NCI-H446 (cell line): ENCODE measurements around the gene EXOSC1.
"Not testable (repeated sequence)": the region's sequence is repeated elsewhere in the genome, so short reads cannot be mapped to it uniquely, and the experiment has no call there.

Experiments used
- DNase-seq, 2 experiments: peaks; one replicate each; lab custom pipeline; 2025; lab: John Stamatoyannopoulos, UW

Gene EXOSC1

DNA sequence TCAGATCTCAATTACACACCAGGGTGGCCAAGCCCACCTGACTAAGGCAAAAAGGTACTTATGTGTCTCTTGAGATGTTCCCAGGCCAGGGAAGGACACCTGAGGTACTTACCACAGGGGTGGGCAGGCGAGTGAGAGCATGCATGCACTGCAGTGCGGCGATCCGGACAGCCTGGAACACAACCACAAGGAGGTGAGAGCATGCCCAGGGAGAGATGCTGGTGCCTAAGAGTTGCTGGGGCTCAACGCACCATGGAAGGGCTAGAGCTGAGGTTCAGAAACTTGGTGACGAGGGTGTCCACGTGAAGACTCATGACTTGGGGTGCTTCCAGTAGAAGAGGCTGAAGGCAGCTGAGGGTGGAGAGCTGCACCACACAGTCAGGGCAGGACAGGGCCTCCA is 13.3 kb upstream of the EXOSC1 start:
- DNase-seq, result no peak

DNA sequence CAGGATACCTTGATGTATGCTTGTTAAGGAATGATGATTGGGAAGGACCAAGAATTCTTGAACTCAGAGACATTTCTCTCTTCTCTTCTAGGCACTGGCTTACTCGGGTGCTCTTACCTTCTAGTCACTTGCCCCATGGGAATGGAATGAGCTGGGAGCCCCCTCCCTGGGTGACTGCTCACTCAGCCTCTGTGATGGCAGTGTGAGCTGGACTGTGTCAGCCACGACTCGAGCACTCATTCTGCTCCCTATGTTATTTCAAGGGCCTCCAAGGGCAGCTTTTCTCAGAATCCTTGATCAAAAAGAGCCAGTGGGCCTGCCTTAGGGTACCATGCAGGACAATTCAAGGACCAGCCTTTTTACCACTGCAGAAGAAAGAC is 10.9 kb upstream of the EXOSC1 start:
- DNase-seq, result no peak

DNA sequence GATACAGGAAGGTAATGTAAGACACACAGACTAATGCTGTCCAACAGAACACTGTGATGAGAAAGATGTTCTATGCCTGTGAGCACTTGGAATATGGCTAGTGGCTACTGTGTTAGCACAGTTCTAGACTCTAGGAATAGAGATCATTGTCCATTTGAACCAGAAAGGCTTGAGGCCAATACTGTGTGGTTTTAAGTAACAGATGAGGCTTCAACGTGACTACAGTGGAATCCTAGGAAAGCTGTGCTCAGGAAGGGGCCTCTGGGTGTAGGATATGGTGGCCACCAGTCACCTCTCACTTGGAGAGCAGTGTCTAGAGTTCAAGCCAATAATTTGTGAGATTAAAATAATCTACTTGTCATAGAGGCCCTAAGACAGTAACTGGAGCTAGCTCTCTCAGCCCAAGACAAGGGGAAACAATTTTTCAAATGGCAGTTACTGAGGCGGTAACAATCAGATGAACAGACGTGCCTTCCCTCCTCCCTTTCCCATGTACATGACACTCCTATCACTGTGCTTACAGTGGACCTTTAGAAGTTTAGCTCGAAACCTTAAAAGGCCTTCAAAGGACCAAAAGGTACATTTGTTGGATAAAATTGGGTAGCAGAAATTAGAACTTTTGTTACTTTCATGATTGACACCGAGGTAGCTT is 10.4 kb upstream of the EXOSC1 start:
- DNase-seq, result no peak

DNA sequence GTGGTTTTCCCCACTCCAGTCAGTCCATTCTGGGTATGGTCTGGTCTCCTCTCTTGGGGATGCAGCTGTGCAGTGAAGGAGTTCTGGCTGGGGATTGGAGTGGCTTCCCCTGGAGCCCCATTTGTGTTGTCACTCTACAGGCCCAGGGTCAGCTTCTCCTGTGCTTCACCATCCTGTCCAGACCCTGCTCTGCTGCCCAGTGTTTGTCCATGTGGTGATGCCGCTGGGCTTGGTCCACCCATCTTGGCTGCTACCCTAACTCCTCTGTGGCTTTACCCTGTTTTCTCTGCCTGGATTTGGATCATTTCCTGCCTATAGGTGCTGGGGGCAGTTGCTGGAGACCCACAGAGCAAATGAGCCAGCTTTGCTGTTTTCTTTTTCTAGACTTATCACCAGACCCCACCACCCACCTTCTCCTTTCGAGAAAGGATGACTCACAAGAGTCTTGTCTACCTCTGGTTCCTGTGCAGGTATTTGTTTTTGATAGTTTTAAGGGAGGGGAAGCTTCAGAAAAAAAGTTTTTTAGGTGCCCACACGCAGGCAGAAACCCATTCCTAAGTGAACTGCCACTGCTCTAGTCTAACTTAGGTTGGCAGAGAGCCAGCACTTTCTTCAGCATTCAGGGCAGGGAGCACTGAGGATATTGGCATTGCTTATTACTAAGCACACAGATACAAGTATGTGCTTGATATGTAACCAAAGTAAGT is 8.7 kb upstream of the EXOSC1 start:
- DNase-seq, result no peak

GRCh38 chr10:97452352-97452751 is 6.5 kb upstream of the EXOSC1 start:
- DNase-seq, result no peak

DNA sequence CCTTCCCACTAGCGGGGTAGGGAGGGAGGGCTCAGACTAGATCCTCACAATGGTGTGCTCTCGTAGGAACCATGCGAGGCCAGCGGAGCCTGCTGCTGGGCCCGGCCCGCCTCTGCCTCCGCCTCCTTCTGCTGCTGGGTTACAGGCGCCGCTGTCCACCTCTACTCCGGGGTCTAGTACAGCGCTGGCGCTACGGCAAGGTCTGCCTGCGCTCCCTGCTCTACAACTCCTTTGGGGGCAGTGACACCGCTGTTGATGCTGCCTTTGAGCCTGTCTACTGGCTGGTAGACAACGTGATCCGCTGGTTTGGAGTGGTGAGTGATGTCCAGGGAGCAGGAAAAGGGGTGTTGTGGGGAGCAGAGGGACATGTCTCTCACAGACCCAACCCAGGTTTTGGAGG is 5.8 kb upstream of the EXOSC1 start:
- DNase-seq, result no peak

DNA sequence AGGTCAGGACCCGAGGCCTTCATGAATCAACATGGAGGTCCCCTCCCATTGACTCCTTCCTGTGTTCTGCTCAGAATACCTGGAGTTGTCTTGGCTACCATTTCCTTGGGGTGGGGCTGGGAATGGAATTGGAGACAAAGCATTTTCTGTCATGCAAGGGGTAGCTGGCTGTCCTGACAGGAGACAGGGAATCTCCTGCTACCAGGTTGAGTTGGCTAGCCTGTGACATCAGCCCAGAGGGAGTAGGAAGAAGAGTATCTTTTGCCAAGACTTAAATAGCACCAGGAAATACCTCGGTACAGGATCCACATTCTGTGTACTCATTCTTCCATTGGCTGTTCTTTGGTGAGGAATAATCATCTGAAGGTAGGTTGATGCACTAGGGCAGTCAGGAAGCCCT is 5.0 kb upstream of the EXOSC1 start:
- no peak for DNase-seq

- DNase-seq, result no peak
Observed at GRCh38 chr10:97445357-97445721, 467 bp downstream of the EXOSC1 start.

DNA sequence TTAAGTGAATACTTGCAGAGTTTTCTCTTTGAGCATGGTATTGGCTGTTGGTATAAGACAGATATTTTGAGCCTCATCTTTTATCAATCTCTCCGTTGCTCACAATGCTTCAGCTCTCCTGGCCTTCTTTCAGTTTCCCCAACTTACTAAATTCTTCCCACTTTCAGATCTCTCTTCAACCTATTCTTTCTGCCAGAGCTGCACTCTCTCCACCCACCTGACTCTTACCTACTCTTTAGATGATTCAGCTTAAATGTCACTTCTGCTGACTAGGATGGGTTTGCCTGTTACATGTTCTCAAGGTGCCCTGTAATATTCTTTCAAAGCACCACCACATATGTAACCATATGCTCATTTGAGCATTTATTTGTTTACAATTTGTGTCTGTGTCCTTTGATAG is 1.6 kb downstream of the EXOSC1 start:
- DNase-seq, result no peak

DNA sequence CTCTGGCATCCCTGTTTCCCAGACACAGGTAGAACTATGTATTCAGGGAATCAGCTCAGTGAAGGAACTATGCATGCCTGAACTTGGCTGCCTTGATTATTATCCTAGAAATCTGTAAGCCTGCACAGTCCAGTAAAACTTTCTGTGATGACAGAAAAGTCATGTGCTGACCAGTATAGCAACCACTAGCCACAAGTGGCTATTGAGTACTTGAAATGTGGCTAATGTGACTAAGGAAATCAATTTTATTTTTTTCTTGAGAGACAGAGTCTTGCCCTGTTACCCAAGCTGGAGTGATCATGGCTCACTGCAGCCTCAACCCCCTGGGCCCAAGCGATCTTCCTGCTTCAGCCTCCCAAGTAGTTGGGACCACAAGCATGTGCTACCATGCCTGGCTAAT is 3.5 kb downstream of the EXOSC1 start:
- no peak for DNase-seq

DNA sequence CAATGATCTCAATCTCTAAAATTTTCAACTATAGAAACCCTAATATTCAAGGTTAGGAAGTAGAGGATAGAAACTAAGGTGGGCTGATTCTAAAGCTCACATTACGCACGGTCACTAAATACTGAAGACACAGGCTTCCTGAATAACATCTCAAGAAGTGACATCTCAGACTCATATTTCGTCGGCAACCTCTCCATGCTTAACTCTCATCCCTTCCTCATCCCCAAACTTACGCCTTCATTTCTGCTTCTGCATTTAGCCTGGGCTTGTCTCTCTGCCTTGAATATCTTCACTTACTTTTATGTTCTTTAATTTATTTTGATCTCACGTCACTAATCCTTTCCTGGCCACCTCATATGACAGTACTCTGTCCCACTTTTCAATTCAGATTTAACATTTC is 10.6 kb downstream of the EXOSC1 start:
- no peak for DNase-seq

DNA sequence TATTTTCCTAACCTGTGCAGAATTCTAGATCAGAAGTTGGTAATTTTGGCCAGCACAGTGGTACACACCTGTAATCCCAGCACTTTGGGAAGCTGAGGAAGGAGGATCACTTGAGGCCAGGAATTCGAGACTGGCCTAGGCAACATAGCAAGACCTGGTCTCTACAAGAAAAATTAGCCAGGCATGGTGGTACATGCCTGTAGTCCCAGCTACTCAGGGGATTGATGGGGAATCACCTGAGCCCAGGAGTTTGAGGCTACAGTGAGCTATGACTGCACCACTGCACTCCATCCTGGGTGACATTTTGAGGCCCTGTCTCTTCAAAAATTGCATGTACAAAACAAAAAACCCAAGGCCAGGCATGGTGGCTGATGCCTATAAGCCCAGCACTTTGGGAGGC is 11.2 kb downstream of the EXOSC1 start:
- DNase-seq, result no peak

DNA sequence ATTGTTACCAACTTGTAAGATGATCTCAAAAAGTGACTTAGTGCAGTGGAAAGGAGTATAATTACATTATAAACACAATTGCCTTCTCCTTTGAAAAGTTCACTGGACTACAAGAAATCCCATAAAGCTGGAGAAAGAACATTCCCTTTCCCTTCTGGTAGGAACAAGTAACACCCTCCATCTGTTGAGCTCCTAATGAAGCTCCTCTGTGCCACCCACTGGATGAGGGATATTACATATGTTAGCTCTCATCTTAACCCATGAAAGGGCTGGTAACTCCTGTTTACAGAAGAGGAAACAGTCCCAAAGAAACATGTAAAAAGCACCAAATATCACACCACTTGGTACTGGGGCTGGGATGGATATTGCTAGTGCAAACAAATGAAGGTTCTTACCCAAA is 11.8 kb downstream of the EXOSC1 start:
- DNase-seq, result no peak

- no peak for DNase-seq
Observed at GRCh38 chr10:97428572-97428981, 17.2 kb downstream of the EXOSC1 start.

- DNase-seq, result no peak
Observed at GRCh38 chr10:97427571-97428179, 18.1 kb downstream of the EXOSC1 start.

DNA sequence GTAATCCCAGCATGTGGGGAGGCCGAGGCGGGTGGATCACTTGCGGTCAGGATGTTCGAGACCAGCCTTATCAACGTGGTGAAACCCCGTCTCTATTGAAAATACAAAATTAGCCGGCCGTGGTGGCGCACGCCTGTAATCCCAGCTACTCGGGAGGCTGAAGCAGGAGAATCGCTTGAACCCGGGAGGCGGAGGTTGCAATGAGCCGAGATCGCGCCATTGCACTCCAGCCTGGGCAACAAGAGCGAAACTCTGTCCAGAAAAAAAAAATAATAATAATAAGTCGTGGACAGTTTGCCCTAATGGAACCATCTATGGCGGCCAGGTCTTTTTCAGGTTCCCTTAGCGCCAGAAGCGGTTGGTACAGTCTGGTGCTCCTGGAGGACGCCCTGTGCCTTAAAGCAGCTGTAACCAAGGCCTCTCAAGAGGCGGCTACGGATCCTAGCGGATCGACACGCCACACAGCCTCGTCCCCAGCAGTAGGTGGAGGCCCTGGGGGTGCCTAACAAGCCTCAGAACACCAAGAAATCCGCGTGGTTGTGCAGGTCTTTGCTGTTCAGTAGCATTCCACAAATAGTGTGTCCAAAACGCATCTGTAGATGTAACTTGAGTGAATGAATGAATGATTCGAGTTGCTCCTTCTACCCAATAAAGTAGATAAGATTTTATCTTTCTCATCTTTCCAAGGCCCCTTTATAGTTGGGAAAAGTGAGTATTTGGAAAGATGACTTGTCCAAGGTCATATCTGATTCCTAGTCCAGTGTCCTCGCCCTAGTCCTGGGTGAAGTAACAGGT is 18.8 kb downstream of the EXOSC1 start:
- DNase-seq, result peak in 1 of 2 experiments; percentile 2

GRCh38 chr10:97425964-97426775 is 19.6 kb downstream of the EXOSC1 start, which contains the start of gene PGAM1:
TSS of gene PGAM1 (plus strand) at chr10:97426191. CDS start at chr10:97426308, 117 bp downstream.
- peak; percentile 66 to 93 for DNase-seq

- not testable (repeated sequence) for DNase-seq
Observed at GRCh38 chr10:97423757-97424098, 22.1 kb downstream of the EXOSC1 start.

- DNase-seq, result no peak
Observed at GRCh38 chr10:97416565-97416964, 29.2 kb downstream of the EXOSC1 start.

- no peak for DNase-seq
Observed at GRCh38 chr10:97412891-97413304, 32.9 kb downstream of the EXOSC1 start.

DNA sequence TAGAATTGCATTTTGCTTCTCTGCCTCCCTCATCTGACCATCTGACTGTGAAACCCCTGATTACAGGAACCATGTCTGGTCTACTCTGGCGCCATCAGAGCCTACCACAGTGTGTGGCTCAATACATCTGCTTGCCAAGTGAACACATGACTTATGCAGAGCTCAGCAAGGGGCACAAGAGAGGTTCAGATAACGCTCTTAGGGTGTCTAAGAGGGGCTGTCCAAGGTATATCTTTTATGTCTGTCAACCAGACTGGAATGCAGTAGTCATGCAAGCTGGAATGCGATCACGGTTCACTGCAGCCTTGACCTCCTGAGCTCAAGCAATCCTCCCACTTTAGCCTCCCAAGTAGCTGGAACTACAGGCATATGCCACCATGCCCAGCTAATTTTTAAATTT is 34.4 kb downstream of the EXOSC1 start:
- no peak for DNase-seq

GRCh38 chr10:97408496-97408992 is 37.3 kb downstream of the EXOSC1 start:
- DNase-seq, result no peak
